Mesendoderm (in vitro differentiated cells): Measurements from ENCODE around the gene ITGB7.

Source experiments
- DNase-seq: peaks from one replicate; pipeline ENCODE4 v3.0.0; 2013
- H2AK5ac ChIP-seq: 2 replicates; pipeline ENCODE4 v1.6.1; 2013; ENCODE audit warnings: low read length, inconsistent platforms
- H2BK120ac ChIP-seq: 2 replicates; pipeline ENCODE4 v1.6.1; 2013; ENCODE audit warnings: low read depth, mild to moderate bottlenecking, low read length, moderate library complexity, mixed read lengths
- H2BK15ac ChIP-seq: replicated peaks from 2 replicates; pipeline ENCODE4 v1.6.1; 2013; ENCODE audit warnings: low read depth, mild to moderate bottlenecking, moderate library complexity
- H2BK5ac ChIP-seq: 2 replicates; pipeline ENCODE4 v1.6.1; 2013; ENCODE audit warnings: low read length, inconsistent platforms
- H3K18ac ChIP-seq: 2 replicates; pipeline ENCODE4 v1.6.1; 2013; ENCODE audit warnings: mild to moderate bottlenecking, low read length, mixed read lengths
- H3K23ac ChIP-seq: one replicate; pipeline ENCODE4 v1.6.1; 2013; ENCODE audit warnings: low read length
- H3K27ac ChIP-seq: 2 replicates; pipeline ENCODE4 v1.5.1; 2013; ENCODE audit warnings: low read depth, mild to moderate bottlenecking, inconsistent platforms, low read length, moderate library complexity
- H3K27me3 ChIP-seq: 2 replicates; pipeline ENCODE4 v1.6.1; 2013; ENCODE audit warnings: low read length, control low read depth, mild to moderate bottlenecking, inconsistent platforms; ENCODE audit not compliant: insufficient read depth, poor library complexity
- H3K36me3 ChIP-seq: 2 replicates; pipeline ENCODE4 v1.6.1; 2013; ENCODE audit warnings: low read length, inconsistent platforms; ENCODE audit not compliant: control insufficient read depth, insufficient read depth
- H3K4ac ChIP-seq: one replicate; pipeline ENCODE4 v1.6.1; 2013; ENCODE audit warnings: low read depth, mild to moderate bottlenecking, low read length, moderate library complexity
- H3K4me1 ChIP-seq: 2 replicates; pipeline ENCODE4 v1.6.1; 2013; ENCODE audit warnings: low read depth, low read length, inconsistent platforms; ENCODE audit not compliant: control insufficient read depth
- H3K4me2 ChIP-seq: 2 replicates; pipeline ENCODE4 v1.6.1; 2013; ENCODE audit warnings: low read length
- H3K4me3 ChIP-seq: 2 replicates; pipeline ENCODE4 v1.5.1; 2013; ENCODE audit warnings: mild to moderate bottlenecking, low read length
- H3K56ac ChIP-seq: one replicate; pipeline ENCODE4 v1.6.1; 2013; ENCODE audit warnings: low read length
- H3K79me1 ChIP-seq: 2 replicates; pipeline ENCODE4 v1.6.1; 2013; ENCODE audit warnings: low read length, inconsistent platforms
- H3K79me2 ChIP-seq: 2 replicates; pipeline ENCODE4 v1.6.1; 2013; ENCODE audit warnings: mild to moderate bottlenecking, low read length; ENCODE audit not compliant: control insufficient read depth, insufficient read depth
- H3K9ac ChIP-seq: 2 replicates; pipeline ENCODE4 v1.6.1; 2013; ENCODE audit warnings: low read length, inconsistent platforms
- H4K5ac ChIP-seq: one replicate; pipeline ENCODE4 v1.6.1; 2013; ENCODE audit warnings: low read length
- H4K8ac ChIP-seq: one replicate; pipeline ENCODE4 v1.6.1; 2013; ENCODE audit warnings: low read depth, mild to moderate bottlenecking, control low read depth, low read length, moderate library complexity
- WGBS: extraction: QIAGEN DNeasy Blood & Tissue Kit; methylation state at CpG from one replicate; pipeline ENCODE4 v1.1.7; 2013; ENCODE audit warnings: low lambda C conversion rate, missing lambda C conversion rate; ENCODE audit not compliant: insufficient coverage; ENCODE audit errors: extremely low coverage; 5-methylcytosine and 5-hydroxymethylcytosine counted together

The ITGB7 gene

GRCh38 chr12:53161119-53161911, 45.7 kb downstream of the ITGB7 start:
- Histone ChIP-seq H4K5ac (no peak overlapping the region), H3K4ac (no peak overlapping the region), H3K9ac (no peak overlapping the region), H3K79me1 (no peaks in the 10 kb centered on the region), H3K4me1 (no peaks in the 10 kb centered on the region), H3K56ac (no peak overlapping the region), H2BK15ac (no peak overlapping the region), H3K27me3 (no peaks in the 10 kb centered on the region), H3K36me3 (no peaks in the 10 kb centered on the region), H3K18ac (no peak overlapping the region), H2AK5ac (no peak overlapping the region), H3K23ac (no peak overlapping the region), H2BK120ac (no peak overlapping the region), H3K27ac (no peak overlapping the region), H4K8ac (no peak overlapping the region), H3K4me3 (no peak overlapping the region), H3K79me2 (no peaks in the 10 kb centered on the region), H3K4me2 (no peak overlapping the region), H2BK5ac (no peak overlapping the region)
- no peak for DNase-seq
- WGBS: no CpG with 5 or more reads among the region's 8 CpGs

- H3K79me1 ChIP-seq: no peaks in the 10 kb centered on the region
- H3K9ac ChIP-seq: no peak overlapping the region
- H3K27me3 ChIP-seq: no peaks in the 10 kb centered on the region
- H3K36me3 ChIP-seq: no peaks in the 10 kb centered on the region
- H4K5ac ChIP-seq: no peak overlapping the region
- no peaks in the 10 kb centered on the region for H3K4me1 ChIP-seq
- no peak overlapping the region for H3K4me3 ChIP-seq
- DNase-seq: no peak
- no peak overlapping the region for H3K56ac ChIP-seq
- H3K4ac ChIP-seq: no peak overlapping the region
- H3K79me2 ChIP-seq: no peaks in the 10 kb centered on the region
- WGBS: no CpG with 5 or more reads among the region's 2 CpGs
- H3K4me2 ChIP-seq: no peak overlapping the region
- no peak overlapping the region for H3K27ac ChIP-seq
- no peak overlapping the region for H2BK120ac ChIP-seq
- H3K18ac ChIP-seq: no peak overlapping the region
- no peak overlapping the region for H2BK15ac ChIP-seq
- H4K8ac ChIP-seq: no peak overlapping the region
- H2AK5ac ChIP-seq: no peak overlapping the region
- H2BK5ac ChIP-seq: no peak overlapping the region
- H3K23ac ChIP-seq: no peak overlapping the region
Measured at GRCh38 chr12:53160673-53161072, 46.4 kb downstream of the ITGB7 start.

- H3K27ac ChIP-seq: no peak overlapping the region
- no peak overlapping the region for H3K4me3 ChIP-seq
- H2BK120ac ChIP-seq: no peak overlapping the region
- no CpG with 5 or more reads among the region's 16 CpGs for WGBS
- H2AK5ac ChIP-seq: no peak overlapping the region
- no peak overlapping the region for H2BK15ac ChIP-seq
- no peak overlapping the region for H2BK5ac ChIP-seq
- no peaks in the 10 kb centered on the region for H3K36me3 ChIP-seq
- no peaks in the 10 kb centered on the region for H3K79me1 ChIP-seq
- no peak overlapping the region for H4K5ac ChIP-seq
- no peak overlapping the region for H3K18ac ChIP-seq
- no peak for DNase-seq
- no peak overlapping the region for H3K56ac ChIP-seq
- no peak overlapping the region for H3K4me2 ChIP-seq
- H3K23ac ChIP-seq: no peak overlapping the region
- no peaks in the 10 kb centered on the region for H3K4me1 ChIP-seq
- H4K8ac ChIP-seq: no peak overlapping the region
- H3K4ac ChIP-seq: no peak overlapping the region
- no peaks in the 10 kb centered on the region for H3K27me3 ChIP-seq
- H3K79me2 ChIP-seq: no peaks in the 10 kb centered on the region
- no peak overlapping the region for H3K9ac ChIP-seq
Measured at GRCh38 chr12:53160000-53160399, 47.1 kb downstream of the ITGB7 start.

- no peaks in the 10 kb centered on the region for H3K36me3 ChIP-seq
- H2BK5ac ChIP-seq: no peak overlapping the region
- no peaks in the 10 kb centered on the region for H3K27me3 ChIP-seq
- WGBS: no CpG with 5 or more reads among the region's 14 CpGs
- DNase-seq: peak; percentile 92
- no peak overlapping the region for H2BK120ac ChIP-seq
- H3K9ac ChIP-seq: peak overlapping the region; percentile 37
- peak overlapping the region; percentile 41 for H3K4me2 ChIP-seq
- H3K4me3 ChIP-seq: no peak overlapping the region
- no peak overlapping the region for H2BK15ac ChIP-seq
- peak overlapping the region; percentile 63 for H3K56ac ChIP-seq
- no peaks in the 10 kb centered on the region for H3K79me2 ChIP-seq
- no peaks in the 10 kb centered on the region for H3K79me1 ChIP-seq
- H3K18ac ChIP-seq: no peak overlapping the region
- no peak overlapping the region for H4K8ac ChIP-seq
- H3K4ac ChIP-seq: no peak overlapping the region
- no peak overlapping the region for H3K27ac ChIP-seq
- peak overlapping the region; percentile 35 for H4K5ac ChIP-seq
- H3K23ac ChIP-seq: no peak overlapping the region
- no peak overlapping the region for H2AK5ac ChIP-seq
- H3K4me1 ChIP-seq: no peaks in the 10 kb centered on the region
Measured at GRCh38 chr12:53159195-53159839, 47.7 kb downstream of the ITGB7 start.

GRCh38 chr12:53152390-53152789, 54.7 kb downstream of the ITGB7 start:
- no peak overlapping the region for H3K23ac ChIP-seq
- H2AK5ac ChIP-seq: no peak overlapping the region
- no peak overlapping the region for H3K4me3 ChIP-seq
- H3K27me3 ChIP-seq: no peaks in the 10 kb centered on the region
- H4K8ac ChIP-seq: no peak overlapping the region
- DNase-seq: no peak
- no peak overlapping the region for H3K9ac ChIP-seq
- H3K79me2 ChIP-seq: no peaks in the 10 kb centered on the region
- H2BK5ac ChIP-seq: no peak overlapping the region
- H3K79me1 ChIP-seq: no peaks in the 10 kb centered on the region
- no peak overlapping the region for H2BK120ac ChIP-seq
- no peak overlapping the region for H3K27ac ChIP-seq
- no peak overlapping the region for H4K5ac ChIP-seq
- no peaks in the 10 kb centered on the region for H3K36me3 ChIP-seq
- H3K4ac ChIP-seq: no peak overlapping the region
- H3K4me1 ChIP-seq: no peaks in the 10 kb centered on the region
- no peak overlapping the region for H2BK15ac ChIP-seq
- H3K18ac ChIP-seq: no peak overlapping the region
- no peak overlapping the region for H3K4me2 ChIP-seq
- no peak overlapping the region for H3K56ac ChIP-seq
